GM19351 (cell line): ENCODE measurements around the gene SIRT1.
"Not testable (repeated sequence)": the region's sequence is repeated elsewhere in the genome, so short reads cannot be mapped to it uniquely, and the experiment has no call there.

Experiments
- ATAC-seq: cut with Tn5 transposase; IDR thresholded peaks from one replicate; pipeline ENCODE4 v1.9.1; 2021; ENCODE audit warnings: mild to moderate bottlenecking, moderate library complexity; ENCODE audit not compliant: unreplicated experiment

The SIRT1 gene

DNA sequence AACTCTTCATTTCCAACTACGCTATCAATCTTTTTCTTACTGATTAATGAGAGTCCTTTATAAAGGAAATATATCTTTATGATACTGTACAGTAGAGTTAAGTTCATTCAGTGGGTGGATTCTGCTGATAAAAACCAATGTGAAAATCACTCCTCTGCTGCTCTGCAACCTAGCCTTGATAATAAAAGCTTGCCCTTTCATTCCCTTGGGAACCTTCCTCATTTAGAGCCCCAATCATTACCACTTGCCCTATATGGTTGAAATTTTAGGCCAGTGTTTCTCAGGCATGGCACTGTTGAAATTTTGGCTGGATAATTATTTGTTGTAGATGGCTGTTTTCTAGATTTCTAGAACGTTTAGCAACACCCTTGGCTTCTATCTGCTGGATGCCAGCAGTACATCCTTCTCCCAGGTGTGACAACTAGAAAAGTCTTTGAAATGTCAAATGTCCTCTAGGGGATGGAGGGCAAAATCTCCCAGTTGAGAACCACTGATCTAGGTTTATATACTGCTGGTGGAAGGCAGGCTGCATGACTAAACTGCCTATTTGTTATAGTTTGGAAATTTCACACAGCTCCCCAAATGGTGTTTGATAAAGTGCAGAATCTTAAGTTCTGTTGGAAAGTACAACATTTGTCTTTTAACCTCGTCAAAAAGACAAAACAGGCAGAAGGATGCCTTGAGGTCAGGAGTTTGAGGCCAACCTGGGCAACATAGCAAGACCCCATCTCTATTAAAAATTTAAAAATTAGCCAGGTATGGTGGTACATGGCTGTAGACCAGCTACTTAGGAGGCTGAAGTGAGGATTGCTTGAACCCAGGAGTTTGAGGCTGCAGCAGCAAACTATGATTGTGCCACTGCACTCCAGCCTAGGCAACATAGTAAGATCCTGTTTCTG lies 8.9 kb upstream of the SIRT1 start:
- no peak for ATAC-seq

- ATAC-seq = not testable (repeated sequence)
Observed at GRCh38 chr10:67877421-67877820, 7.0 kb upstream of the SIRT1 start.

DNA sequence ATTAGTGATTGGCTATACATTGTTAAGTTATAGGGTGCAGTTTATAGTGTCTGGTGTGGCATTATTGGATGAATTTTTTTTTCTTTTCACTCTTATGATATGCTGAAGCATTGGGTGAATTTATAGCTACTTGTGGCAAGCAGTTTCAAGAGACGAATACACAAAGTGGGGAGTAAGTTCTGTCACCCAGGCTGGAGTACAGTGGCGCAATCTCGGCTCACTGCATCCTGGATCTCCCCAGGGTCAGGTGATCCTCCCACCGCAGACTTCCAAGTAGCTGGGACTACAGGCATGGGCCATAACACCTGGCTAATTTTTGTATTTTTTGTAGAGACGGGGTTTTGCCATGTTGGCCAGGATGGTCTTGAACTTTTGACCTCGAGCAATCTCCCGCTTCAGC lies 6.3 kb upstream of the SIRT1 start:
- ATAC-seq = no peak

DNA sequence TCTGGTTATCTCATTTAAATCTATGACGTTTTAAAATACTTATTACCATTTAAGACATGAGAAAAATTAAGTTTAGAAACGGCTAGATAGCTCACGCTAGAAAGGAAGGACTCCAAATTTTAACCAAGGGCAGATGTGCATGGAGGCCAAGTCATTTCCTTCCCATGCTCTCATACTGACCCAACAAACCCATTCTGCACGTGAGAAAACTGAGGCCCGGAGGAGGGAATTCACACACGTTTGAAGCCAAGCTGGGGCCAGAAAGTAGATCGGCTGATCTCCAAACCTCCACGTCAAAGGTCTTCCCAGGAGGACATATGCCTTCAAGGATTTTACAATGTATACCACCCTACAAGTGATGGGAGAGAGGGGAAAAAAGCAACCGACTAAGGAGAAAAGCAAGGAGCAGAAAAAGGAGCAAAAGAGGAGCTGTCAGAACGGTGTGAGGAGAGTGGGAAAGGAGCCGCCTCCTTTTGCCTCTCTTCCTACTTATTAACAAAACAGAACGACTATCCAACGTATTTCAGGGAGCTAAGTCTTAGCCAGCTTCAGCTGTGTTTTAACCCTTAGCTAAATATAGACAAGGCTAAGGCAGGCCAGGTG lies 645 bp upstream of the SIRT1 start:
- ATAC-seq = no peak

DNA sequence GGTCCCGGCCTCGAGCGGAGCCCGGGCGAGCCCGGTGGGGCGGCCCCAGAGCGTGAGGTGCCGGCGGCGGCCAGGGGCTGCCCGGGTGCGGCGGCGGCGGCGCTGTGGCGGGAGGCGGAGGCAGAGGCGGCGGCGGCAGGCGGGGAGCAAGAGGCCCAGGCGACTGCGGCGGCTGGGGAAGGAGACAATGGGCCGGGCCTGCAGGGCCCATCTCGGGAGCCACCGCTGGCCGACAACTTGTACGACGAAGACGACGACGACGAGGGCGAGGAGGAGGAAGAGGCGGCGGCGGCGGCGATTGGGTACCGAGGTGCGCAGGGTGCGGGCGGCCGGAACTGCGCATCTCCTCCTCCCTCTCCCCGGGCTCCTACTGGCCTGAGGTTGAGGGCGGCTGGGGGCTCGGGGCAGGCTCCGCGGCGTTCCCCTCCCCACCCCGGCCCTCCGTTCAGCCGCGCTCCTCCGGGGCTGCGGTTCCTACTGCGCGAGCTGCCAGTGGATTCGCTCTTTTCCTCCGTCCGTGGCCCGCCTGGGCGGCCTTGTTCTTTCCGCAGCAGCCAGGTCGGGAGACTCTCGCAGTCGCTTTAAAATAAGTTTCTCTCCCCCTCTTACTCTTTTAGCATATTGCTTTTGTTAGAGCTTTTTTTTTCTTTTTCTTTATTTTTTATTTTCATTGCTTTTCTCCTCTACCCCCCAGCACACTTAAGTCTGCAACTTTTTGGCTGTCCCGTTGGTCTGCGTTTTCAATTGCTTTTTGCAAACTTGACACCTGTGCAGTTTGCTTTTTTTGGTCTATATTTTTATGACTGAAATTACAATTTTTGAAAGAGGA lies 600 bp downstream of the SIRT1 start:
- peak; percentile 60 for ATAC-seq

DNA sequence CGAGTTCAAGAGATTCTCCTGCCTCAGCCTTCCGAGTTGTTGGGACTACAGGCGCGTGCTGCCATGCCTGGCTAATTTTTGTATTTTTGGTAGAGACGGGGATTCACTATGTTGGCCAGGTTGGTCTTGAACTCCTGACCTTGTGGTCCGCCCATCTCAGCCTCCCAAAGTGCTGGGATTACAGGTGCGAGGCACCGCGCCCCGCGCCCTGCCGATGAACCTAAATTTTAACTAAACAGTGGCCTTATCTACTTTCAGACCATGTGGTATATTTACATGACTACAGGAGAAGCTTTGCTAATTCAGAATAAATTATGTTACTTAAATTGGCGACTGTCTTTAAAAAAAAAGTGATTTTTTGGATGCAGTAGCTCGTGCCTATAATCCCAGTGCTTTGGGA lies 9.2 kb downstream of the SIRT1 start:
- ATAC-seq = no peak

DNA sequence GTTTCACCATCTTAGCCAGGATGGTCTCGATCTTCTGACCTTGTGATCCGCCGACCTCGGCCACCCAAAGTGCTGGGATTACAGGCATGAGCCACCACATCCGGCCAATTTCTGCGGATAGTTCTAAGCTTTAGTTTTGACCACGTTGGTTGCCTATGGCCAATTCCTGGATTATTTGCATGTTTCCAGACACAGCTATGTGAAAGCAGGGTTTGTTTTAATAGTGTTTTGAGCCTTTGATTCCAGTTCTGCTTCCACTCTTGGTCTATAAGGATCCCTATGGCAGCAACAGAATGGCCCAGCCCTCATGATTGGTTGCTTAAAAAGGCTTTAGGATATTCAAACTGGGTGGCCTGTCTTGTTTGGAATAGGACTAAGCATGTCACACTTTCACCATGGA lies 19.1 kb downstream of the SIRT1 start:
- no peak for ATAC-seq

- ATAC-seq = no peak
Observed at GRCh38 chr10:67912331-67912946, 28.0 kb downstream of the SIRT1 start.

- no peak for ATAC-seq
Observed at GRCh38 chr10:67914777-67915340, 30.4 kb downstream of the SIRT1 start.

DNA sequence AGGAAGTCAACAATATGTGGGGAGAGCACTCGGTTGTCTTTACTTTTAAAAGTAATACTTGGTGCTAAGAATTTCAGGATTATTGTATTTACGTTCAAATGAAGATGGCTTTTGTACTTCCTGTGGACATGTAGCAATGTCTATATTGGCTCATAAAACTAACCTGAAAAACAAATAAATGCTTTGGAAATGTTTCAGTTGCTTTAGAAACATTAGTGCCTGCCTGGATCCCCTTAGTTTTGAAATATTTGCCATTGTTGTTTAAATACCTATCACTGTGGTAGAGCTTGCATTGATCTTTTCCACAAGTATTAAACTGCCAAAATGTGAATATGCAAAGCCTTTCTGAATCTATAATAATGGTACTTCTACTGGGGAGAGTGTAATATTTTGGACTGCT lies 32.7 kb downstream of the SIRT1 start:
- ATAC-seq = no peak

DNA sequence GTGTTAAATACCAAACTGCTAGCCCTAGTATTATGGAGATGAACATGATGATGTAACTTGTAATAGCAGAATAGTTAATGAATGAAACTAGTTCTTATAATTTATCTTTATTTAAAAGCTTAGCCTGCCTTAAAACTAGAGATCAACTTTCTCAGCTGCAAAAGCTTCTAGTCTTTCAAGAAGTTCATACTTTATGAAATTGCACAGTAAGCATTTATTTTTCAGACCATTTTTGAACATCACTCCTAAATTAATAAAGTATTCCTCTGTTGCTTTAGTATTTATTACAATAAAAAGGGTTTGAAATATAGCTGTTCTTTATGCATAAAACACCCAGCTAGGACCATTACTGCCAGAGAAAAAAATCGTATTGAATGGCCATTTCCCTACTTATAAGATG lies 33.2 kb downstream of the SIRT1 start:
- no peak for ATAC-seq

- no peak for ATAC-seq
Observed at GRCh38 chr10:67921065-67921464, 36.6 kb downstream of the SIRT1 start.

- ATAC-seq = no peak
Observed at GRCh38 chr10:67923551-67923950, 39.1 kb downstream of the SIRT1 start.

GRCh38 chr10:67924136-67924535 lies 39.7 kb downstream of the SIRT1 start:
- no peak for ATAC-seq

DNA sequence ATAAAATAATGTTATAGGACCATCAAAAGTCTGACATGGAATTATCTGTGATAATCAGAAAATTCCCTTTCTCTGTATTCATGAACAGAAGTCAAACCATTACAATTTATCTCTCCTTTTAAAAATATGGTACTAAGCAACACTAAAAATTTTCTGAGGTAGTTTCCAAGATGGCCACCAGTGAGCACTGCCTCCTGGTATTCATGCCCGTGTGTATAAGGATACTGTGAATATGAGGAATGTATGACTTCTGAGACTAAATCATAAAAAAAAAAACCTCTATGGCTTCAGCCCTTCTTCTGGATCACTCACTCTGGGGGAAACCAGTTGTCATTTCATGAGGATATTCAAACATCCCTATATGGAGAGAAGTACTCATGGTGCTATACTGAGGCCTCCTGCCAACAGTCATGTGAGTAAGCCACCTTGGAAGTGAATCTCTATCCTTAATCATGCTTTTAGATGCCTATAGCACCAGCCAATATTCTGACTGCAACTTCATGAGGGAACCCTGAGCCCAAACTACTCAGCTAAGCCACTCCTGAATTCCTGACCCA lies 41.1 kb downstream of the SIRT1 start:
- no peak for ATAC-seq

DNA sequence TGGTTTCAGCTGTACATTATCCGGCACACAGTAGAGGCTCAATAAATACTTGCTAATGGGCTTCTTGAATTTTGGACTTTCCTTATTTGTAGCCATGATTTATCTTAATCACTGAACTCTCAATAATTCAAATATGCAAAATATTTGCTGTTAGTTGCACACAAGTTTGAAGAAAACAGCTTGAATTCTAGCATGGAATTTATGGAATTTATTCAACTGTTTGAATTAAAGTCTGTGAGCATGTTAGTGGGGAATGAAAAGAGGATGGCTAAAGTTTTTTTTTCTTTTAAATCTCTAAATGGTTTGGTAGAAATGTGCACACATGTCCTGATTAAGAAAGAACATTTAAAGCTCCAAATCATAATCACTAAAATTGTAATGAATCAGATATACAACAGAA lies 42.5 kb downstream of the SIRT1 start:
- no peak for ATAC-seq

GRCh38 chr10:67933199-67933598 lies 48.7 kb downstream of the SIRT1 start:
- no peak for ATAC-seq

- no peak for ATAC-seq
Observed at GRCh38 chr10:67934336-67934735, 49.9 kb downstream of the SIRT1 start.

- no peak for ATAC-seq
Observed at GRCh38 chr10:67935223-67935622, 50.8 kb downstream of the SIRT1 start.

DNA sequence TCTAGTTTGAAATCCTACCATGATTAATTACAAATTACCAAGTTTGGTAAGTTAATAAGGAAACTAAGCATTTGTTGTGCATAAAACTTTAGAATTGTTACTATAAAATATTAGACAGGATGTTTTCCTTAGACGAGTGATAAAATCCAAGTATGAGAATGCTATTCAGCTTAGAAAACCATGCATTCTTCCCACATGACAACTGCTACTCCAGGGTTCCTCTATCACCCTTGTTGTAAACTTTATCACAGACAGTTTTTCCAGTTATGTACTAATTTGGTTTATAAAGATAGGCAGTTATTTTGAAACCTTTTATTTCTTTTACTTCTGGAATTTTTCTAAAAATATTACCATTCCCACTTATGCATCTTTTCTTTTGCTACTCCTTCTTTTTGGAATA lies 52.0 kb downstream of the SIRT1 start:
- ATAC-seq = no peak

- no peak for ATAC-seq
Observed at GRCh38 chr10:67943917-67944316, 59.5 kb downstream of the SIRT1 start.
